IMR-90 (cell line): ENCODE measurements around the gene CNDP1. TPM values are rescaled to one million over a fixed set of nuclear protein-coding genes. Genes with fewer than 3 reads are reported as not detected.

Source experiments
- RAD21 ChIP-seq: IDR thresholded peaks from 2 replicates; pipeline ENCODE4 v1.6.1; 2012; ENCODE audit warnings: low read length, improper control_type of control experiment
- polyA plus RNA-seq, 3 experiments: library from polyadenylated mRNA; depleted of rRNA; stranded (reverse); fragments of >200 nt; gene quantifications; 2 replicates each; pipeline ENCODE4 v1.2.3, GENCODE V29; 2012; ENCODE audit warnings: low replicate concordance in 1 of 3
- total RNA-seq: library from RNA; depleted of rRNA; stranded (reverse); fragments of >200 nt; gene quantifications from 2 replicates; pipeline ENCODE4 v1.2.3, GENCODE V29; 2012
- TF ChIP-seq, protein P1 (sequence below): conservative IDR thresholded peaks from 2 replicates; pipeline ENCODE4 v1.5.1; 2012; ENCODE audit warnings: mild to moderate bottlenecking, low read depth, low read length, improper control_type of control experiment

The CNDP1 gene
- total and polyA plus RNA-seq, 2 of the 4 experiments (the other 2 are of a cell fraction): not detected

- TF ChIP-seq, protein P1, sequence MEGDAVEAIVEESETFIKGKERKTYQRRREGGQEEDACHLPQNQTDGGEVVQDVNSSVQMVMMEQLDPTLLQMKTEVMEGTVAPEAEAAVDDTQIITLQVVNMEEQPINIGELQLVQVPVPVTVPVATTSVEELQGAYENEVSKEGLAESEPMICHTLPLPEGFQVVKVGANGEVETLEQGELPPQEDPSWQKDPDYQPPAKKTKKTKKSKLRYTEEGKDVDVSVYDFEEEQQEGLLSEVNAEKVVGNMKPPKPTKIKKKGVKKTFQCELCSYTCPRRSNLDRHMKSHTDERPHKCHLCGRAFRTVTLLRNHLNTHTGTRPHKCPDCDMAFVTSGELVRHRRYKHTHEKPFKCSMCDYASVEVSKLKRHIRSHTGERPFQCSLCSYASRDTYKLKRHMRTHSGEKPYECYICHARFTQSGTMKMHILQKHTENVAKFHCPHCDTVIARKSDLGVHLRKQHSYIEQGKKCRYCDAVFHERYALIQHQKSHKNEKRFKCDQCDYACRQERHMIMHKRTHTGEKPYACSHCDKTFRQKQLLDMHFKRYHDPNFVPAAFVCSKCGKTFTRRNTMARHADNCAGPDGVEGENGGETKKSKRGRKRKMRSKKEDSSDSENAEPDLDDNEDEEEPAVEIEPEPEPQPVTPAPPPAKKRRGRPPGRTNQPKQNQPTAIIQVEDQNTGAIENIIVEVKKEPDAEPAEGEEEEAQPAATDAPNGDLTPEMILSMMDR: no peak
- no peak for TF ChIP-seq RAD21
Observed at GRCh38 chr18:74519320-74520095, 14.8 kb upstream of the CNDP1 start (continued).
